GM21367 (cell line): ENCODE results near the gene LAMA2.
"Not testable (repeated sequence)": the region's sequence is repeated elsewhere in the genome, so short reads cannot be mapped to it uniquely, and the experiment has no call there.

ENCODE experiments used
- ATAC-seq: cut with Tn5 transposase; IDR thresholded peaks from one replicate; pipeline ENCODE4 v1.9.1; 2021; ENCODE audit not compliant: unreplicated experiment

Gene LAMA2

DNA sequence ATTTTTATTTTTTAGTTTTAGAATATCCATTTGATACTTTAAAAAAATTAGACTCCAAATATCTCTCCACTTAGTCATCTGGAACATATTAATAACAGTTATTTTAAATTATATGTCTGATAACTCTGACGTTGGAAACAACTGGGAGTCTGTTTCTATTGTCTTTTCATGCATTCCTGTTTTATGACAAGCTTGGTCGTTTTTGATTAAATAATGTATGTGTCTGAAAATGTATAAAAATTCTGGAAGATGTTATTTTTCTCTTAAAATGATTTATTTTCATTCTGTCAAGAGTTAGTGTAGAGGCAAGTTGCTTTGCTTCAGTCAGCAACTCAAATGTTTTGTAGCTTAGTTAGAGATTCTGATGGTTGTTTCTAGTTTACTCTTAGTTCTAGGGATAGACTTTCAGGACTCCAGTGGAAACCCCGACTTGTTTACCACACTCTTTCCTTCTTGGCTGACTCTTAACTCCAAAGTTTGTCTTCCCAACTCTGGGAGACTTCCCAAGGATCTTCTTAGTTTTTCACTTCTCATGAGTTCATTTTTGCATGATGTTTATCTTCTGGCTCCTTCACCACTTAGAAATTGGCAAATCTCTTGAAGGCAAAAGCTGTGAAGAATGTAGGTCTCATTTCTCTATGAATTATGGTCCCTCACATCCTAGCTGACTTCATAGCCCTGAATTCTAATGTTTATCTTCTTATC, 190.9 kb downstream of the LAMA2 start:
- ATAC-seq, result no peak

DNA sequence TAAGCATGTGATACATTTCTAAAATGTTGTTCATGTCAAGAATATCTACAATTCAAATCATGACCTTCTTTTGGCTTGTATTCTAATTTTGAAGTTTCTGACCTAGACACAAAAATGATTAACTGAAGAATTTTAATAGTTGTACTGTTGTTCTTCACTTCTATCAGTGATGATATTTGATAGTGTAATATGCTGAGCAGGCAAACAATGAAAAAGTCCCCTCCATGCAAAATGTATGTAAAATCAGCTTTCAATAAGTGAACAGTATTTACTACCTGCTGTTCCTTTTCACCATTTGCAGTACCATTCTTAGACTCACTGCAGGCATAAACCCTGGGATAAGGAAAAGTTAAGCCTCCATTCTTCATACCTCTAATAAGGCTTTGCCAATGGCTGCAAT, 201.5 kb downstream of the LAMA2 start:
- ATAC-seq, result no peak

DNA sequence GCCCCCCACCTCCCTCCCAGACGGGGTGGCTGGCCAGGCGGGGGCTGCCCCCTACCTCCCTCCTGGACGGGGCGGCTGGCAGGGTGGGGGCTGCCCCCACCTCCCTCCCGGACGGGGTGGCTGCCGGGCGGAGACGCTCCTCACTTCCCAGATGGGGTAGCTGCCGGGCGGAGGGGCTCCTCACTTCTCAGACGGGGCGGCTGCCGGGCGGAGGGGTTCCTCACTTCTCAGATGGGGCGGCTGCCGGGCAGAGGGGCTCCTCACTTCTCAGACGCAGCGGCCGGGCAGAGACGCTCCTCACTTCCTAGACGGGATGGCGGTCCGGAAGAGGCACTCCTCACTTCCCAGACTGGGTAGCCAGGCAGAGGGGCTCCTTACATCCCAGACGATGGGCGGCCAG, 205.5 kb downstream of the LAMA2 start:
- ATAC-seq, result not testable (repeated sequence)

DNA sequence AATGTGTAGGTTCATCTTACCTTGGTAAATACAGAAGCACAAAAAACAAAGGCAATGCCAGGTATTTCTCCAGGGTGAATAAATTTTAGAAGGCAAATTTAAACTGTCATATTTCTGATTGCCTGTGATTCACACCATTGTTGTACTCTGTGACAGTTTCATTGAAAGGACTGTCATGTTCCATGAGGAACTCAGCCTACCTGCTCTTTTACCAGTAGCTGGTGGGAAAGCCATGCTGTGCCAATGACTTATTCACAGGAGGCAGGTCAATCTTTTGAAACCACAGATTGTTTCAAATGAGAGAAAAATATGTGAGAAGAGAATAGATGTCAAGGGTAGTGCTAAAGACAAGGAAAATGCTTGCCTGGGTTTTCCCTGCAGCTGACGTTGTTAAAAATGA, 206.4 kb downstream of the LAMA2 start:
- no peak for ATAC-seq

DNA sequence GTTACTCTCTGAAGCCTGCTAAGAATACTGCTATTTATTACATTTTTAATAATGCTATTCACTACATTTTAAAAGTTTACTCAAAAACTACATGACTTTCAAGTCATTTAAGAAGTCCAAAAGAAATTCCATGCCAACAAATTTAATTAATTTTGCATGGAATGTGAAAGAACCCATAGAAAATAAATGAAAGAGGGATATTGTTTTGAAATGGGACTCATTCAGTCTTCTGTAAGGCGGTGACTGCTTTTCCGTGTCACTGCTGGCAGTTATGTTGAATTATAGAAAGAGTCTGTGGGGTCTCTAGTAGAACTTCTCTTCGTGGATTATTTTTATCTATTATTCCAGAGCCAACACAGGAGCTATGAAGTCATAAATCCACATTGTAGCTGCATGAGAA, 211.2 kb downstream of the LAMA2 start:
- ATAC-seq, result no peak

DNA sequence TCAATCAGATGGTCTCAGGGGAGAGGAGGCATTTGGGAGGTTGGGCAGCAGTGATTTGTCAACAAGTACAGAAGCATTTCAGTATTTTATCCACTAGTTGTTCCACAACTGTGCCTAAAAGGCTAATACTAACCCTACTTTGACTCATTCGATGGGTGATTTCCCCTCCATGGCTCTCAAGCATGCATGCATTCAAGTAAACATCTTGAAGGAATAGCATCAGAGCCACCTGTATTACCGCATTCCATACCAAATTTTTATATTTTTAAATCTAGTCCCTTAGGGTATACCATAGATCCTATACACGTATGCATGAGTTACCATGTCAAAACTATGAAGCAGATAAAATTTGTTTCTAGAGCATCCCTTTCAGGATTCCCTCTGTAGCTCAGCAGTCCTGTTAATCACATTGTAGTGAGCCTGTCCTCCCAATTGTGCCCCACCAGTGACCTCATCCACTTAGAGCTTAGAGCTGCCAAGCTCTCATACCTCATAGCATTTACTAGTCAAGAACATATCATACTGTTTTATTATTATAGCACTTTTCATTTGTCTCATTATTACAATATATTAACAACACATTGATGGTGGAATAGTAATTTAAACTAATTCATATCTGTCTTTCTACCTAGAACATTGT, 213.8 kb downstream of the LAMA2 start:
- no peak for ATAC-seq

DNA sequence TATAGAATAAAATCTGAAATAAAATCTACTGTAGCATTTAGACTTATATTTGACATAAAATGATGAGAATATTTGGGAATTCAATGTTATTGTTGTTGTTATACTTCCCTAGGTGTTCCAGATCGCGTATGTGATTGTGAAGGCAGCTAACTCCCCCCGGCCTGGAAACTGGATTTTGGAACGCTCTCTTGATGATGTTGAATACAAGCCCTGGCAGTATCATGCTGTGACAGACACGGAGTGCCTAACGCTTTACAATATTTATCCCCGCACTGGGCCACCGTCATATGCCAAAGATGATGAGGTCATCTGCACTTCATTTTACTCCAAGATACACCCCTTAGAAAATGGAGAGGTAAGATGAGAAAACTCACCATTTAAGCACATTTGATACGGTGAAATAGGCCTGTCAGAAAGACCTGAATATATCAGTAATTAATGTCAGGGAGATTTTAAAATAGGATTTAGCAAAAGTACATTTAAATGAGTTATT, 215.2 kb downstream of the LAMA2 start:
- no peak for ATAC-seq

DNA sequence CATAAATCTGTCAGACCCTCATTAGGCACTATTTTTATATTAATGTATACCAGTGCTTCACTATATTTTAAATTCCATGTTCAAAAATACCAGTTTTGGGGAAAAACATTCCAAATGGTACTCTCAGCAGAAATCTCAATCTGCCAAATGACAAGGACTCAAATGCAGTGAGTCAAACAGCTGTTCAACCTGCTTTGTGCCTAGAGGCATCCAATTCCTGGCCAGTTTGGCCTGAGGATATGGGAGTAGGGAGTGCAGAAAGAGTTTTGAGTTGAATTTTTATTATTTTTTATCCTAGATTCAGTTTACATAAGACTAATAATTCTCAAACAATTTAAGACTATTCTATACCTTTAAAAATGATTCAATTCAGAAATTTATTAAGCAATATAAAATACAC, 216.8 kb downstream of the LAMA2 start:
- ATAC-seq, result no peak

DNA sequence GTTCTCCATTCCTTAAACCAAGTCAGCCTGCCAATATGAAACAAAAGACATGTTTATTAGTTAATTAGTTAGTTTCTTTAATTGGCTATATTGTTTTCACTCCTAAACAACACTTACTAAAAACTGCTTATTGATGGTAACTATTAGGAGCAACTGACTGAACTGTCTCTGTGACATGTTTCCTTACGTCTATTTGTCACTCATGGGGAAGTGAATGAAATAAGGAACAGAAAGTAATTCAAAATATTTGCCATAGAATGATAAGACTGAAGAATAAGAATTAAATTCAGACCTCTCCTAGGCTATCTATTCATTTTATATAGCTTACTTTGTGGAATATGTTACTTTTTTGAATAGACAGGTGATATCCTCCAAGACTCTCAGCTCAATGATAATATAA, 217.2 kb downstream of the LAMA2 start:
- ATAC-seq, result no peak

DNA sequence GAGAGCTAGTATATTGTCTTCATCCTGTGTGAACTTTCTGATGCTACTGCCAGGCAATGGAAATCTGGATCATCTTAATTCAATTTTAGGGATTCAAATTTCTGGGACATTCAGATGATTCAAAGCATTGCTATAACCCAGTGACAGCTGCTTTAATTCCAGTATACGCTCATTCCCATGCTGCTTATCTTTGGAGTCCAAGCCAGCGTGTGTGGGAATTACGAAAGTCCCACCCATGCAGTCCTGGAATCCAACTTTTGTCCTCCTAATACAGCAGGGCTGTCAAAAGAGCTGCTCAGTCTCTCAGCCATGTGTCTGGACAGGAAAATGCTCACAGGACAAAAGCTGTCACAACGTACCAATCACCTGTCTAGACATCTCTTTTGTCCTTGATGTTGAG, 219.8 kb downstream of the LAMA2 start:
- ATAC-seq, result no peak

DNA sequence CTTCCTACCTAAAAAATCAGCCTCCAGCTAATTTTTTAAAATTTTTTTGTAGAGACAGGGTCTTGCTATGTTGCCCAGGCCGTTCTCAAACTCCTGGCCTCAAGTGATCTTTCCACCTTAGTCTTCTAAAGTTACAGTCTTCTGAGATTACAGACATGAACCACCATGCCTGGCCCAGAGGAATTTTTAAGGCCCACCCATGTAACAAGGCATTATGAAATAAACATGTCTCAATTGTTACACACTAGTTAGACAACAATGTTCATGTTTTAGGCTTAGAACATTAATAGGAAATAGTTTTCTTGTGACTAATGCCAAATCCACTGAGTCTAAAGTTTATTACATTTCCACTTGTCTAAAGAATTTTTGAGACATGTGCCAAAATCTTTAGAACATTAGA, 221.2 kb downstream of the LAMA2 start:
- ATAC-seq, result no peak

DNA sequence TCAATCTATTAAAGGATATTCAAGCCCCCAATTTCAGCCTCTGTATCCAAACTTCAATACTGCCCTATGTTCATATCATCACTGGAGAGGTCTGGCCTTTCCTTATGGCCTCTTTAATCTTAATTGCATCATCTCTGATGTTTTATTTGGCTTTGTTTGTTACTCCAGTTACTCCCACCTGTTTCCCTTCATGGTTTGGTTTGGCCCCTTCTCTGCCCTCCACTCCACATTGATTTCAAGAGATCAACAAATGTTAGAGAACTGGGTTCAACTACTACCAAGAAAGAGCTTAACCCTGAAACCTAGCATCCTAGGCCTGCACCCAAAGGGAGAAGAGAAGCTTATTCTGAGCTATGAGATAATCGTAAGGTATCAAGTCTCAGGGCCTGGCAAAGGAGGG, 221.6 kb downstream of the LAMA2 start:
- no peak for ATAC-seq

DNA sequence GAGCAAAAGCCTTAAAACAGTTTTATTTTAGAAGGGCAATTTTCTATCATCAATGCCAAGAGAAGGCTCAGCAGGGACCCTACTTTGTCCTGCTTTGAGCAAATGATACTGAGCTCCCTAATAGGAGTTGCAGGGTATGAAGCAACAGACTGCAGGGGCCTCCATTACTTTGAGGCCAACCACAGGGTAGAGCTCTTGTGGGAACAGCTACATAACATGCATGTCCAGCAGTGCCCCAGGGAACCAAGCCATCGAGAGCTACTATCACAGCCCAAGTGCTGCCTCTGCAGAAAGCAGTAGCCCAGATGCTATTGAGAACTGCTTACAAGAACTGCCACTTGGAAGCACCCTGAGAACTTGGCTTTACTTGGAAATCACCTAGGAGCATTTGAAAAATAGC, 222.1 kb downstream of the LAMA2 start:
- no peak for ATAC-seq

DNA sequence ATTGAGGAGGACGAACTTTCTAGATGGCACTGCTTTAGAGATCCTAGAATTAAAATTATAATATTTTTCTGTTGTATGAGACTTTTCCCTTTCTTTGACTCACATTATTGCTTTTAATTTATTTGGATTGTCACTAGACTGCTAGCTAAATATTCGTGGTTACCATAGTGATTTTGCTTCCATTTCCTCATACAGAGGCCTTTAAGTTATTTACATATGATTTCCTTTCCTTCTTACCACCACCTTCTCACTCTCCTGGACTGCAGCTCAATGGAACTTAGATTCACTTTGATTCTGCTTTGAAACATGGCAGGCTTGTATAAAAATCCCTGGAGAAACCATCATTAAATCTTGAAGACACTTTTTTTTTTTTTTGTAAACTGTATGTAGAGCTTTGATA, 222.9 kb downstream of the LAMA2 start:
- ATAC-seq, result no peak

DNA sequence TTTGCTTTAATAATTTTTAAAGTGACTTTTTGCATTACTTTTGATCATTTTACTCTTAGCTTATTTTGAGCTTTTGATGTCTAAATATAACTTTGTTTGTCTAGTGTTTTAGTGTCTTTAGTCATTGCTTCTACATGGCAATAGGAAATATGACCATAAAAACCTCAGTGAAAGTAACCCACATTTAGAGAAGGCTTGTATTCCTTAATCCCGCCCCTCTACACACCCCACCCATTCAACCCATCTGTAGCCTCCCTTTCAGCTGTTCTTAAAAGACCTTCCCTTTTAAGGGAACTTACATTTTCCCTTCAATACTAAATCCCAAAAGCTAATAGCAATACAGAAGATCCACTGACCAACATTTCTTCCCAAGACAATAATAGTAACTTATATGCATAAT, 225.4 kb downstream of the LAMA2 start:
- ATAC-seq, result no peak

DNA sequence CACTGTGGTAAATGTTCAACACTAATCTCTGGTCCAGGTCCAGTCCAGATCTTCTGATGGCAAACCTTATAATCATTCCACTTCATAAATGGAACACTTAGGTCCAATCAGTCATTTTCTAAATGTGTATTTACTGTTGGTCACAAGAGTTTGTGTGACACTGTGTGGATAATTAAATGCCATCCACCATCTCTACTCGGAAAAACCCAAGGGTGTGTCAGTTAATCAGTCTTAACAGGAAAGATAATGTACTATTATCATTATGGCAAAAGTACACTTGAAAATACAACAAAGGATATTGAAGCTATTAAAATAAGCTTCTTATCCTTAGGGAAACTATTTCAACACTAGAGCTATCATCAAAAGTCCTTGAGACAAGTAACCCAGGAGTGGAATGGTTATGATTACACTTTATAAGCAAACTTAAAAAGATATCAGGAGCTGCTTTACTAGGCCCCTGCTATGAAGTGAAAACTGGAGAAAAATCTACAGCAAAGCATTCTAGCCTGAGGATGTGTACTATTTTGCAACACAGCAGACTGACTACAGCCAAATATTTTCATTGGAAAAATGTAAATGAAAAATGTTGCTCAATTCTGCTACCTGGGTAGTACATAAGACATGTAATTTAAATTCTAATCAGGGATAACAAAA, 227.9 kb downstream of the LAMA2 start:
- ATAC-seq, result no peak

DNA sequence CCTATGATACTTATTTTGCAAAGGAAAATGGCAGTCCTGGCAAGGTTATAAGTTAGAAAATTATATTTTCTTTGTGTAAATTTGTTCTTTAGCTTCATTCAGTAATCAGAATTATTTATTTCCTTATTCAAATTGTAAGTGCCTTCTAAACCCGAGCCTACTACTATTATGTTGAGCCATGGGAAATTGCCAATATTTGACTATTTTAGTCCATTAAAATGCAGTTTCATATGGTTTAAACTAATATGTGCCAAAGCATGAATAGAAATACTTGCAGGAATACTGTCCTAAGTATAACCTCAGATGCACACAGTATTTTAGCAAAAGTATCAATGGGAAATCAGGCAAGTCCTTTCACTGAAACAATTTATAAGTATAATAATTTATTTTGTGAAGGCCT, 228.4 kb downstream of the LAMA2 start:
- no peak for ATAC-seq

DNA sequence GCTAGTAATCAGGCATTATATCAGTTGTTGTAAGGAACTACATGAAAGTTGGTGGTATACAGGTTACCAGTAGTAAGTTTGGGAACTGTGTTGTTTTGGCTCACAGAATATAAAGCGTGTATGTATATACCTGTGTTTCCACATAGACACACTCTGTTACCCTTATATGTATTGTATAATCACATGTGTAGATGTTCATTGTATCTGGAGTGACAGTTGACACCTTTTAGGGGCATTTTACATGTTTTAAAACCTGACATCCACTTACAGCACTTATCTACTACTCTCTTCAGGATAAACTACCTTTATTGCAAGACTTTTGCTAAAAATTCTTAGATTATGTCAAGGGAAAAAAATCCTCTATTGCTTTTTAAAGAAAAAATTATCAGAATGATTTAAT, 228.9 kb downstream of the LAMA2 start:
- no peak for ATAC-seq

DNA sequence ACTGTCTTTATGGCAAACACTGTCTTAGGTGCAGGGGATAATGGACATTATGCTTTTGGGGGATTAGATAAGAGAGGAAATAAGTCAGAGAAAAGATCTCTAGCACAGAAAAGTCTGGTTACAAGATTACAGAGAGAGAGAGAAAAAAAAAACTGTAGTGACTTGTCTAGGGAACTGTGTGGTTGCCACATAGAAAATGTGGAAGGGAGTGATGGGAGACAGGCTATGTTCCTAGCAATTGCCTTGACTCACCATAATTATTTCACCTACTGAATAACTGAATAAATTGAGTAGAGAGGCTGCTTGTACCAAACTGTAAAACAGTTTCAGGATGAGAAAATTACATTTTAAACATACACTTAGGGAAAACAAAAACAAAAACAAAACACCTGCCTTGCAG, 229.7 kb downstream of the LAMA2 start:
- ATAC-seq, result no peak

DNA sequence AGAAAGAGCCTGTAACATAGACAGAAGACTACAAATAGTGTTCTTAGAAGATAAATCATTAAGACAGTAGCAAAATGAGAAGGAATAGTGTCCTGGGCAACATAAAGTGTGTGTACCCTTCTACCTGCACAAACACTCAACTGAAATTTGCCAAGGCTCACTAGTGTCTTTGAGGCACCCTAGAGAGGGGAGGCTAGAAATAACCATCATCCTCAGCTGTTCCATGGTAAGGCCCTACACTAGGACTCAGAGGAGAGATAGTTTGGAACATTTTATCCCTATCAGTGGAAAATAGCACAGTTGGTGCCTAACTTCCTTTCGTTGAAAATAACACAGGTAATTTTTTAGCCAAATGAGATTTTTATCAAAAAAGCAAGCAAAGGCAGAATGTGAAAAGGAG, 230.7 kb downstream of the LAMA2 start:
- ATAC-seq, result no peak

DNA sequence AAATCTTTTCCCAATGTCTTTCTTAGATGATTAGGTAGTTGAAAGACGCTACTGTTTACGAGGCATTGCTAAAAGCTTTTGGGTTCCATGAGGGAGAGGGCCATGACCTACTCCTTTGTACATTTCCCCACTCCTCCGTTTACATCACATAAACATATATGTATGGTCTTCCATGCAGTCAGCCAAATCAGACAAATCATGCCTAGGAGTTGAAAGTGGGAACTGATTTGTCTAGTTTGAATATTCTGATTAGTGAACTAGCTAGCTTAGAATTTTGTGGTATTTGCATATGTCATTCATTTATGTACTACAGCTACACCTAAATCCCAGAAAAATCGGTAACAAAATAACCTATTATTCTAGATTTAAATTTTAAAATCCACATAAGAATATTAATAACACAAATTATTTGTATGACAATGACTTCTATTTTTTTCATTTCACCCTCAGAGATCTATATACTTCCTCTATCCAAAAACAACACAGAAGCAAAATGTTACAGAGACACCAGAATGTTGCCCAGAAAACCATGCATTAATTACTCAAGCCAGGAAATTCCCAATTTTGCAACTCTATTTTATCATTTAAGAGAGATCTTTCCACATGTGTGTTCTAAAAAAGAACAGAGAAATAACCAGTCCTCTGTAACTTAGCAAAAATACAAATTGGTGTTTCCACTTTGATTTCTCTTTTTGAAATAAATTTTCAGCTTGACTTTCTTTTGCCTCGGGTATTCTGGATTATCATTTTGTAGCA, 231.9 kb downstream of the LAMA2 start:
- ATAC-seq, result no peak

DNA sequence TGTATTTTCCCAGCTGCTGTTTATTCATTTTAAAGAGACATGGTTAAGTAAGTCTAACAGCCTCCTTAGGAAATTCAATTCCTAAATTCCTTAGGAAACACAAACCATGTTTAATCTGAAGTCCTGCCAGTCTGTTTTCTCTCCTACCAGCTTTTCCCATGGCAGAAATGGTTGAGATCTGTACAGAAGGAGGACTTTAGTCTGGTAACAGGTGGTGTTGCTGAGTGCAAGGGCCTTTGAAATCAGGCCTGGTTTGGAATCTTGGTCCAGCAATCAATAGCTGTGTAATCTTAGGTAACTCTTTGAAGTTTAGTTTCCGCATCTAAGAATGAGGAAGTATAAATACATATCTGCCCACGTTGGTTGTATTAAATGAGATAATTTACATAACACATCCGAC, 232.5 kb downstream of the LAMA2 start:
- ATAC-seq, result no peak
